ENCODE measurements around the gene NOMO2. TPM values are rescaled to one million over a fixed set of nuclear protein-coding genes. Genes with fewer than 3 reads are reported as not detected.
"Not testable (repeated sequence)": the region's sequence is repeated elsewhere in the genome, so short reads cannot be mapped to it uniquely, and the experiment has no call there.

Gene NOMO2
- total RNA-seq, 1 donor from 2014 or later: 118 TPM

DNA sequence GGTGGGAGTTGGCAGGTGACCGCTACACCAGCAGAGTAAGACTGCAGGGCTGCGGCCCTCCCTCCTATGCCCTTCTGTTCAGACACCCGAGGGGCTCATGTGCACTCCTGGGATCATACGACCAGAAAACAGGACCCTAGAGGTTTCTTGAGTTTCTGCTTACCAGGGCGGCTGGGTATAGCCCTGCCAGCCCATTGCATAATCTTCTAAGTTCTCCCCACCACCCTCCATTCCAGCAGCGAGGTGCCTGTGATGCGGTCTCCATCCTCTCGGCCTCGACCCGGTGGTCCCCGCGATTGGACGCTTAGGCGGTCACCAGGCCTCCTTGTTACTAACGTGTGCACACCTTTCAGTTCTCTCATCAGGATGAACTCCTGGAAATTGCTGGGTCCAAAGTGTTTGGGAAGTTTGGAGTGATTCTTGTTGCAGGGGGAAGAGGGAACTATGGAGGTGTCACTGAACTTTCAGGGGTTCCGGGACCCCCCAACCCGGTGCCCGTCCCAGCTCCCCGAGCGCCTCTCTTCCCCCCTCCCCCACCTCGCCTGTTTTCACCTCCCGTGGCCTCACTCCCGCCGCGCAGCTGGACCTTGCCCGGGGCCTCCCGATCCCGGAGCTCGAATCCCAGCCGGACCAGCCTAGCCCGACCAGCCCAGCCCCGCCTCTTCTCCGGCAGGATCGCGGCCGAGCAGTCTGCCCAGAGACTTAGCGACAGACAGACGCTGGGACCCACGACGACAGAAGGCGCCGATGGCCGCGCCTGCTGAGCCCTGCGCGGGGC, 8.8 kb upstream of the NOMO2 start:
- H3K27ac ChIP-seq; H3K4me1 ChIP-seq; H3K9me3 ChIP-seq; DNase-seq; H3K27me3 ChIP-seq (ENCODE audit: low read depth); H3K36me3 ChIP-seq; intact Hi-C loops (cut with DNase I): not testable (repeated sequence)
- peak overlapping the region; percentile 35 for H3K4me3 ChIP-seq
- ATAC-seq: peak; percentile 82 to 89

DNA sequence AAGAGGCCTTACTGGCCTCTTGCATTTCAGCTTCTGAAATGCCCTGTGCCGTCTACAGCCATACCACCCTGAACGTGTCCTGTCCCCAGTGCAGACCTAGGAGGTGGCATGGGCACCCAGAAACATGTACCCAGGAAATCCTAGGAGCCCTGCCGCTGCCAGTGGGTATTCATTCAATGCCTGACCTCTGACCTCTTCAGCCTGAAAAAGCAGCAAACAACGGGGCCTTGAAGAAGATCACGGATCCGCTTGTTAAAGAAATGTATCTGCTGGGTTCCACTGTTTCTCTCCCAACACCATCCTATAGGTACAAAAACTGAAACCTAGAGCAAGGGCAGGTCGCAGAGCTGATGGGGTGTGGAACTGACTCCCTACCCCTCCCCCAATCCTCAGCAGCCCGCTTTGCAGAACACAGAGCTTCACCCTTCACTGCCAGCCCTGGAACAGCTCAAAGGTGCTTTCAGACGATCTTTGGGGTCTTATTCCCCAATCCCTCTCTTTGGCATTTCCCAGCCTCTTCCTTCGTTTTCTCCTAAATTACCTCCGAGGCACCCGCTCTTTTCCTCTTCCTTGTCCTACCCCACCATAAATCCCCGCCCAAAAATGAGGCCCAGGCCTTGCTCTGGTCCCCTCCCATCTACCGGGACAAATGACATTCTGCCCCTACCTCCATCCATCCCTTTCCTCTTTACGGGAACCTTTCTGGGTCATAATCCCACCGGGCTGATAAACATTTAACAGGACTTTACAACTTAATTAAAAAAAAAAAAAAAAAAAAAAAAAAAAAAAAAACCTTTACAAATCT, 1.3 kb downstream of the NOMO2 start:
- peak overlapping the region; percentile 52 for H3K4me3 ChIP-seq
- H3K36me3 ChIP-seq; intact Hi-C loops (cut with DNase I); ATAC-seq; H3K27ac ChIP-seq; H3K4me1 ChIP-seq; H3K9me3 ChIP-seq; H3K27me3 ChIP-seq (ENCODE audit: low read depth); DNase-seq: not testable (repeated sequence)

DNA sequence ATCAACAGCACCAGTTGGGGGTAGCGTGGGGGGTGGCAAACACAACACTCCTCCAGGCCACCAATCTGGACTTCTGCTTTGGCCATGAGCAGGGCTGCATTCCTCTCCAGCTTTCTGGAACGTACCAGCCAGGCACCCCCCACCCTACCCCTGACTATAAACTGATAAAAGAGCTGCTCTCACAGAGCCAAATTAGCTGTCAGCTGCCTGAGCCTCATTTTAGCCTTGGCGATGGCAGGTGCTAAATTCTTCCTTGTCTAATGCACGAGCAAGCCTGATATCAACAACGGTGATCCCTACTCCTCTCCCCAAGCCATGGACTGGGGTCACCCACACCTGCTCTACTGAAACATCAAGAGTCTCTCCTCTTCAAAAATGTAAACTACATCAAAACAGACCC, 8.2 kb downstream of the NOMO2 start:
- DNase-seq; H3K27me3 ChIP-seq (ENCODE audit: low read depth); ATAC-seq; H3K36me3 ChIP-seq; intact Hi-C loops (cut with DNase I); H3K9me3 ChIP-seq; H3K4me3 ChIP-seq; H3K27ac ChIP-seq; H3K4me1 ChIP-seq: not testable (repeated sequence)

DNA sequence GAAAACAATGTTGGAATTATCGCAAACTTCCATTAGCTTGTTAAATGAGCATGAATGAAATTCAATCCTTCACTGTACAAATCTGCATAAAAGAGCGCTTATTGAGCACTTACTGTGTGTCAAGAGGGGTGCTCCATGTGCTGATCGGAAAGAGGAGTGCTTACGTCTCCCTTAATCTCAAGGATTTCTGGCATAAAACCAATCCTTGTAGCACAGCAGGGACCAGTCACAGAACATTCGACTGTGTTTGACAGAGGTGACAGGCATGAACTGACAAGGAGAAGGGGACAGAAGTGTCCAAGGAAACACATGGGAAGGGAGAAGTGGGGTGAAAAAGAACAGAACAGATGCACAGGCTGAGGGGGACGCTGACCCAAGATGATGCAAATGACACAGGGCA, 14.5 kb downstream of the NOMO2 start:
- intact Hi-C loops (cut with DNase I); H3K36me3 ChIP-seq: not testable (repeated sequence)
- peak; percentile 70 to 71 for ATAC-seq

DNA sequence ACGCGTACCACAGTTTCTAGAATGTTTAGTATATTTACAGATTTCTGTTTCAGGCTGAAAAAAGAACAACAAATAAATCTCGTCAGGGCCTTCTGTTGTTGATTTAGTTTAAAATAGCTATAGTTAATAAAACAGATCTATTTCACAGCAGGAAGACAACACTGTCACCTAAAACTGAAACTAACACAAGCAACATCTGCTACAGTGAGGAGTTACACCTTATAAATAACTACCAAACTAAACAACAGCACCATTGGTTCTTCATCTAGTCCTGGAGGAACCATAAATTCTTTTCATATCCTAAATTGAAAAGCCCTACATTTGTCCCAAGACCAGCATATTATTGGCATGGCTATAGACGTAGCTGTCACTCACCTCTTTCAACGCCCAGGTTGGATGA, 15.0 kb downstream of the NOMO2 start:
- H3K27me3 ChIP-seq (ENCODE audit: low read depth); H3K36me3 ChIP-seq; intact Hi-C loops (cut with DNase I); H3K4me1 ChIP-seq; H3K4me3 ChIP-seq; H3K9me3 ChIP-seq; DNase-seq; H3K27ac ChIP-seq: not testable (repeated sequence)
- peak; percentile 39 to 46 for ATAC-seq

More for the DNA sequence above, 14.5 kb downstream of the NOMO2 start:
- not testable (repeated sequence) for H3K4me1 ChIP-seq; H3K27ac ChIP-seq; H3K4me3 ChIP-seq; H3K27me3 ChIP-seq (ENCODE audit: low read depth); H3K9me3 ChIP-seq; DNase-seq

DNA sequence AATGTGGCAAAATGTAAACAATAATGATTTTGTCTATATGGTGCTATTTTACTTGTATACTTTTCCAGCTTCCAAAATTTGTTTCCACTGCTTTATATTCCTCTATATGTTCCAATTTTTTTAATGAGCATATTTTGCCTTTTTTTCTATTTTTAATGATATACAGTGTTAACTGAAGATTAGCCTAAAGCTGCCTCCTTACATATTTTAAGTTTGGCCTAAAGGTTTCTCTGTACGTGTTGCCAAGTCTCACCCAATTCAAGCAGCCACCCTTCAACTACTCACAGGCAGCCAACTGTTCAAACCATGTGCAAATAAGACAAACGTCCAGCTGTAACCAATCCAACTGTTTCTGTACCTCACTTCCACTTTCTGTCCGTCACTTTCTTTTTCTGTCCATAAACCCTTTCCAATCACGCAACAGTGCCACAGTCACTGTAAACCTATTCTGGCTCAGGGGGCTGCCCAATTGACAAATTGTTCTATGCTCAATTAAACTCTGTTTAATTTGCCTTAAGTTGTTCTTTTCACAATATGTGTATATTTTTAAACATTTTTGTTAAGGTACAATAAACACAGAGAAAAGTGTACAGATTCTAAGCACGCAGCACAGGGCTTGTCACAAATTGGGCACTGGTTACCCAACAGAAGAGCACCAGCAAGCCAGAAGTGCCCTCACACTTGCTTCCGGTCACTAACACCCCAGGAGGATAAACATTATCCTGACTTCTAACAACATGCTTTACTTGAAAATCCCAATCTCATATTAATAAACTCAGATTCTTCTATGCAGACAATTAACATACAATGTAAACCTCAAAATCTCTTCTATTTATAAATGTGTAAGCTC, 17.4 kb downstream of the NOMO2 start:
- H3K27me3 ChIP-seq (ENCODE audit: low read depth); H3K4me1 ChIP-seq; H3K36me3 ChIP-seq; H3K4me3 ChIP-seq; H3K27ac ChIP-seq; DNase-seq; H3K9me3 ChIP-seq; intact Hi-C loops (cut with DNase I): not testable (repeated sequence)
- ATAC-seq: peak; percentile 67 to 88

DNA sequence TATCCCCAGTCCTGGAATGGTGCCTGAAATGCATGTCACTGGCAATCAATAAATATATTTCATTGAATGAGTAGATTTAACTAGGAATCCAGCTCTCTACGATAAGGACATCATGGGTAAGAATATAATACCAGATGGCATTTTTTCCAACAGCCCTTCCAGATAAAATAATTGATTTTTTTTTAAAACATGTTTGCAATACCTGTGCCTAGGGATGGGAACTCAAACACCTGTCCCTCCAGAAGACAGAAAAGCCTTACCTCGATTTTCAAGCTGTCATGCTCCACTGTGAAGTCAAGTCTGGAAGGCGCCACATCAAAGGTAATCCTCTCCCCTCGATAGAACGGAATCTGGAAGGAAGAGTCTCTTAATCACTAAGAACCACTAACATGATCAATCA, 20.0 kb downstream of the NOMO2 start:
- H3K4me3 ChIP-seq; H3K9me3 ChIP-seq; H3K4me1 ChIP-seq; H3K27me3 ChIP-seq (ENCODE audit: low read depth); intact Hi-C loops (cut with DNase I); ATAC-seq; H3K36me3 ChIP-seq; DNase-seq; H3K27ac ChIP-seq: not testable (repeated sequence)

DNA sequence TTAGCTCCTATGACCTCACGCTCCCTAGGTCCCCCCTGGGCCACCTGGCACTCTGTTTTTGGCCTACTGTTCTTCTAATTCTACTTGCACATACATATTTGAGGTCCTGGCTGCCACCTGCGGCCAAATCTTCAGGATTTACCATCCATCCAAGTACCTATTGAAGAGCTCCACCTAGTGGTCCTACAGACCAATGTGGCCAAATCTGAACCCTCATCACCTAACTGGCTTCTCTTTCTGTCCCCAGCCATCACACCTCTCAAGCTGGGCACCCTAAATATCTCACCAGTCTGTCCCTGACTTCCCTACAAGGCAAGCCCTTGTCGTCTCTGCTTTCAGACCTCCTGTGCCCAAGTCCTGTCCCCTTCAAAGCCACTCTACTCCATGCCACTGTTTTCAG, 24.9 kb downstream of the NOMO2 start:
- H3K36me3 ChIP-seq; H3K9me3 ChIP-seq; H3K4me3 ChIP-seq; H3K4me1 ChIP-seq; intact Hi-C loops (cut with DNase I); H3K27ac ChIP-seq; DNase-seq; H3K27me3 ChIP-seq (ENCODE audit: low read depth): not testable (repeated sequence)
- TF ChIP-seq, protein P1, sequence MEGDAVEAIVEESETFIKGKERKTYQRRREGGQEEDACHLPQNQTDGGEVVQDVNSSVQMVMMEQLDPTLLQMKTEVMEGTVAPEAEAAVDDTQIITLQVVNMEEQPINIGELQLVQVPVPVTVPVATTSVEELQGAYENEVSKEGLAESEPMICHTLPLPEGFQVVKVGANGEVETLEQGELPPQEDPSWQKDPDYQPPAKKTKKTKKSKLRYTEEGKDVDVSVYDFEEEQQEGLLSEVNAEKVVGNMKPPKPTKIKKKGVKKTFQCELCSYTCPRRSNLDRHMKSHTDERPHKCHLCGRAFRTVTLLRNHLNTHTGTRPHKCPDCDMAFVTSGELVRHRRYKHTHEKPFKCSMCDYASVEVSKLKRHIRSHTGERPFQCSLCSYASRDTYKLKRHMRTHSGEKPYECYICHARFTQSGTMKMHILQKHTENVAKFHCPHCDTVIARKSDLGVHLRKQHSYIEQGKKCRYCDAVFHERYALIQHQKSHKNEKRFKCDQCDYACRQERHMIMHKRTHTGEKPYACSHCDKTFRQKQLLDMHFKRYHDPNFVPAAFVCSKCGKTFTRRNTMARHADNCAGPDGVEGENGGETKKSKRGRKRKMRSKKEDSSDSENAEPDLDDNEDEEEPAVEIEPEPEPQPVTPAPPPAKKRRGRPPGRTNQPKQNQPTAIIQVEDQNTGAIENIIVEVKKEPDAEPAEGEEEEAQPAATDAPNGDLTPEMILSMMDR (IDR thresholded peaks at IDR 0.05): peak; percentile 31
- peak in 1 of 2 donors; percentile 35 for ATAC-seq

DNA sequence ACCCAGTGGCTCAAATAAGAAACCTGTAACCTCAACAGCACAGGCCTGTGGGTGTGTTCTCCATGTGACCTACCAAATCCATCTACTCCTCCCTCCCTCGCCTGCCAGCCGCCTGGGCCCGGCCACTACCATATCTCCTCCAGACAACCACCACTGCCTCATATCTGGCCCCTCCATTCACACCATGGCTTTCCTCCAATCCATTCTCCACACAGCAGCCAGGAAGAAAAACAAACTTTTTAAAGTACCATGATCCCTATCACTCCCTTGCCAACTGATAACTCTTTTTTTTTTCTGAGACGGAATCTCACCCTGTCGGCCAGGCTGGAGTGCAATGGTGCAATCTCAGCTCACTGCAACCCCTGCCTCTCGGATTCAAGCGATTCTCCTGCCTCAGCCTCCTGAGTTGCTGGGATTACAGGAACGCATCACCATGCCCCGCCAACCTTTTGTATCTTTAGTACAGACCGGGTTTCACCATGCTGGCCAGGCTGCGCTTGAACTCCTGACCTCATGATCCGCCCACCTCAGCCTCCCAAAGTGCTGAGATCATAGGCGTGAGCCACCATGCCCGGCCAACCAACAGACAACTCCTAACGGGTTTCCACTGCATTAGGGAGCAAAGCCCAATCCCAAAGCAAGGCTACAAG, 26.3 kb downstream of the NOMO2 start:
- not testable (repeated sequence) for H3K27ac ChIP-seq
- peak; percentile 44 to 60 for ATAC-seq

DNA sequence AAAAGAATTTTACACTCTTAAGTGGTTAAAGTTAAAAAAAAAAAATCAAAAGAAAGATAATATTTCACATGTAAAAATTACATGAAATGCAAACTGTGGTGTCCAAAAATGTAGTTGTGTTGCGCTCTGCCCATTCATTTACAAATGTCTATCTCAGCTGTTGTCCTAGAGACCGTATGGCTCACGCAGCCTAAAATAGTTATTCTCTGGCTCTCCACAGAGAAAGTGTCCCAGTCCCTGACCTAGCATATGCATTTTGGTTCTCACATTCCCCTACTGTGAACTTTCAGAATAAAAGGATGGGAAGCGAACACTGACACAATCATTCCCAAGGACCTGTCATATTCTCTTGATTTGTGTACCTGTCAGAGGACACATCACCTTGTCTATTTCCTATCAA, 27.6 kb downstream of the NOMO2 start:
- intact Hi-C loops (cut with DNase I); DNase-seq; H3K9me3 ChIP-seq; ATAC-seq; H3K27ac ChIP-seq; H3K4me1 ChIP-seq; H3K4me3 ChIP-seq; H3K36me3 ChIP-seq; H3K27me3 ChIP-seq (ENCODE audit: low read depth): not testable (repeated sequence)

More for the DNA sequence above, 26.3 kb downstream of the NOMO2 start:
- H3K4me3 ChIP-seq; H3K9me3 ChIP-seq; H3K4me1 ChIP-seq; H3K27me3 ChIP-seq (ENCODE audit: low read depth); intact Hi-C loops (cut with DNase I); H3K36me3 ChIP-seq: not testable (repeated sequence)
- DNase-seq: peak; percentile 34

DNA sequence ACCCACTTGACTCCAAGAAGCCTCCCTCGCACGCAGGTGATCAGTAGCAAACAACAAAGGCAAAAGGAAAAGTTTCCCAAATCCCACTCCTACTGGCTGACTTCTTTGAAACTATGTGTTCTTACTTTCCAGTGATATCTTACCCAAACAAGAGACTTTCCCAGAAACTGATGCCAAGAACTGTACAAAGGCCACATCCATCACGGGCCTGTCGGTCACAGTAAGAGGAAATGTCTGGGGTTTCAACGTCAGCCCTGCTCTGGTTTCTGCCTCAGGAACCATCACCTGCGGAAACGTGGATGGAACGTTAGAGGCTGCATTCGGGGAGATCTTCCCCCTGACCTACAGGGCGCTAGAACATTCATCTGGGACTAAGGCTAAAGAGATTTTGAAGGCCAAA, 30.6 kb downstream of the NOMO2 start:
- H3K4me1 ChIP-seq; H3K9me3 ChIP-seq; H3K27ac ChIP-seq; DNase-seq; H3K27me3 ChIP-seq (ENCODE audit: low read depth); H3K4me3 ChIP-seq; intact Hi-C loops (cut with DNase I): not testable (repeated sequence)
- ATAC-seq: peak in 1 of 2 donors; percentile 35
- H3K36me3 ChIP-seq: peaks cover 18% of the 10 kb centered on the region

DNA sequence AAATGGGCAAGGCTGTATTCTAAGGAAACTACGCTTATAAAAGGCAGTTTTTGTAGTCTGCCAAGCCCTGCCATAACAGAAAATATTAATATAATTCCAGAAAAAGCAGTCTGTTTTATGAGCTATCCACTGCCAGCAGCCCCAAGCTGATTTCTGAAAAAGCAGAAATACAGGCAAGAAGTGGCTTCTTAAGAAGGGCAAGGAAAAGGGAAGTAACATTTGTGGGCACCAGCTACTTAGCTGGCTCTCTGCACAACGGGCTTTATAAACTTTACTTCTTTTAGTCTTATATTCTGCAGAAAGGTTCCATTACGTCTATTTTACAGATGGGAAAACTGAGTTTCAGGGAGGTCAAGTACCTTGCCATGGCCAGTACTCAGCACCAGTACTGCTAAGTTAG, 31.6 kb downstream of the NOMO2 start:
- intact Hi-C loops (cut with DNase I); H3K4me1 ChIP-seq; DNase-seq; H3K4me3 ChIP-seq; H3K27ac ChIP-seq; H3K27me3 ChIP-seq (ENCODE audit: low read depth); H3K9me3 ChIP-seq: not testable (repeated sequence)
- peaks cover 14% of the 10 kb centered on the region for H3K36me3 ChIP-seq
- ATAC-seq: peak in 1 of 2 donors; percentile 47
